ENCODE data around the gene UAP1.

GRCh38 chr1:162565460-162565859 lies 3.9 kb downstream of the UAP1 start:
- TF ChIP-seq CTCF (IDR thresholded peaks at IDR 0.05) (no peak), POLR2A (IDR thresholded peaks at IDR 0.05) (no peak), POLR2AphosphoS5 (IDR thresholded peaks at IDR 0.05) (no peak)
